CD4-positive, alpha-beta T cell treated with Interleukin-17A for 4 hours (primary cell): ENCODE data around the gene ENOX1.

Source experiments
- DNase-seq: peaks from one replicate; pipeline ENCODE4 v3.0.0-alpha.2; 2020; ENCODE audit warnings: mixed read lengths

The ENOX1 gene

GRCh38 chr13:43301346-43301969 lies 485.3 kb downstream of the ENOX1 start:
- DNase-seq = no peak

- no peak for DNase-seq
These were observed 485.9 kb downstream of the ENOX1 start for GRCh38 chr13:43300865-43301264.

GRCh38 chr13:43299374-43299773 lies 487.4 kb downstream of the ENOX1 start:
- DNase-seq = no peak

GRCh38 chr13:43298816-43299215 lies 488.0 kb downstream of the ENOX1 start:
- DNase-seq = no peak

DNA sequence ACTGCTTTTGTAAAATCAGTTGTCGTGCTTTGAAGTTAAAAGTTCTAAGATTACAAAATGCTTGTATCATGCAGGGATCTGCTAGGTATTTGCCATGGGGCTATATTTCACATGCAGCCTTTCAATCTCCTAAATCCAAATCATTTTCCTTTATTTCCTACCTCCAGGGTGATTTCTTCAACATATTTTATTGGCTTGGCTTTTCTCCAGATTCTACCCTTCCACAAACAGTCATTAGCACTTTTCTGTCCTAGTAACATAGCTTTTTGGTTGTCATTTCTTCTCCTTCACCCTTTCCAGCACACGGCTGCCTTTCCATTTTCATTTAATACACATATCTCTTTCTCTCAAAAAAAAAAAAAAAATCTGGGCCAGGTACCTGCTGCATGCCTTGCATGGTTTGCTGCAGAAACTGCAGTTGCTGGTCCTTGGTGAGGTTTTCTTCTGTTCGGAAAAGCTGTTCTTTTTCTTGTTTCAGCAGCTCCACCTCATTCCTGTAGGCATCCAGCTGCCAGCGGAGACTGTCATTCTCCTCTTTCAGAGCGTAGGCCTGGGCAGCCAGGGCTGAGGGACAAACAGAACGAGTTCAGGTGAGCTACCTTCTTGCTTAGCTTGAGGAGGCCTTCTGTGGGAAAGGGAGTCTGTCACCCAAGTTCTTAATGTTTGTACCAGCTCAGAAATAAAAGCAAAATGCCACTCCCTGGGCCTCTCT lies 488.6 kb downstream of the ENOX1 start:
- no peak for DNase-seq

GRCh38 chr13:43295825-43296564 lies 490.8 kb downstream of the ENOX1 start:
- no peak for DNase-seq

DNA sequence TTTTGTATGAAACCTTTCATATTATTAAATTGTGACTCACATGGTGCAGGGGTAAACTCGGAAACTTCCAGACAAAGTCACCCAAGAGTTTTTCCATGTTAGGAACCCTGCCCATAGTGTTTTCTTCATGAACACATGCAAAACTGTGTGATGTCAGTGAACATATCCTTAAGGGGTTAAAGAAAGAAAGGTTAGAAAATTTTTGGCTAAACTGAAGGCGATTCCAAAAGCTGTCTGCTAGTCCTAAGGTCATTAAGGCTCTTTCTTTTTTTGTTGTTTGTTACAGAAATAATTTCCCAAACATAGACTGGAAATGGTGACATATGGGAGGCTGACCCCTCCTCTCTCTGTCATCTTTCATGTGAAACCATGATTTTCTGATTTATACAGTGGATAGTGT lies 491.5 kb downstream of the ENOX1 start:
- no peak for DNase-seq

DNA sequence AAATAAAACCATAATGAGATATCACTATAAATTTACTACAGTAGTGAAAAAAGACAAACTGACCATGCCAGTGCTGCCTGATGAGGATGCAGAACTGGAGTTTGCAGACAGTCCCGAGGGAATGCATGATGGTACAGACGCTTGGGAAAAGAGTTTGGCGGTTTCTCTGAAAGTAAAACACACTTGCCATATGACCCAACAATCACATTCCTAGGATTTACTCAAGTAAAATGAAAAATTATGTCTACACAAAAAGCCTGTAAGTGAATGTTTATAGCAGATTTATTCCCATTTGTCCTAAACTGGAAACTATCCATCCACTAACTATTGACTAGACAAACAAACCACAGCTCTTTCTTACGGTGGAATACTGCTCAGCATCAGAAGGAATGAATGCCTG lies 492.4 kb downstream of the ENOX1 start:
- no peak for DNase-seq

DNA sequence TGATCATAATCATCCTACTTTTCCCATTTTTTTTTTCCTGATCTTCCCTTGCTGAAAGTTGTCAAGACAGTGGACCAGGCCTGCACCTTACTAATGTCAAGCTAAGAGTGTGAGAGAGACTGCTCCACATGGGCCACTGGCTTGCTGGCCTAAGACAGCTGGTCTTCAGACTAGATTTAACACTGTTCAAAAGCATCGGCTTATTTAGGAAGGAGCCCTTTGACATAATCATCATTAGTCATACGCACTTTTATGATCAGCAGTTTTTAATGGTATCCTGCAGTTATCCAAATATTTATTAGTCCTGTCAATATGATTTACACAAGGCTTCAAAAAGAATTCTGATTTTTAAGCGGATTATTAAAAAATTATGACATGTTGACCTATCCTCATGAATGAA lies 492.8 kb downstream of the ENOX1 start:
- no peak for DNase-seq

GRCh38 chr13:43293561-43293960 lies 493.2 kb downstream of the ENOX1 start:
- no peak for DNase-seq

DNA sequence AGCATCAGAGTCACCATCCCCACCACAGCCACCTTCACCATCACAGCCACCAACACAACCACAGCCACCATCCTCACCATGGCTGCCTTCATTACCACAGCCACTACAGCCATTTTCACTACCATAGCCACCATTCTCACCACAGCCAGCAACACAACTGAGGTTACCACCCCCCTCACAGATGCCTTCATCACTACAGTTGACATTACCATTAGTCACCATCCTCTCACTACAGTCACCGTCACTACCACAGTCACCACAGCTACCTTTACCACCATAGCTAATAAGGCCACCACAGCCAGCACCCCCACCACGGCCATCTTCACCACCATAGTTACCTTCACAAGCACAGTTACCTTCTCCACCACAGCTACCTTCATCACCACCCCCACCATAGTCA lies 493.8 kb downstream of the ENOX1 start:
- DNase-seq = no peak

DNA sequence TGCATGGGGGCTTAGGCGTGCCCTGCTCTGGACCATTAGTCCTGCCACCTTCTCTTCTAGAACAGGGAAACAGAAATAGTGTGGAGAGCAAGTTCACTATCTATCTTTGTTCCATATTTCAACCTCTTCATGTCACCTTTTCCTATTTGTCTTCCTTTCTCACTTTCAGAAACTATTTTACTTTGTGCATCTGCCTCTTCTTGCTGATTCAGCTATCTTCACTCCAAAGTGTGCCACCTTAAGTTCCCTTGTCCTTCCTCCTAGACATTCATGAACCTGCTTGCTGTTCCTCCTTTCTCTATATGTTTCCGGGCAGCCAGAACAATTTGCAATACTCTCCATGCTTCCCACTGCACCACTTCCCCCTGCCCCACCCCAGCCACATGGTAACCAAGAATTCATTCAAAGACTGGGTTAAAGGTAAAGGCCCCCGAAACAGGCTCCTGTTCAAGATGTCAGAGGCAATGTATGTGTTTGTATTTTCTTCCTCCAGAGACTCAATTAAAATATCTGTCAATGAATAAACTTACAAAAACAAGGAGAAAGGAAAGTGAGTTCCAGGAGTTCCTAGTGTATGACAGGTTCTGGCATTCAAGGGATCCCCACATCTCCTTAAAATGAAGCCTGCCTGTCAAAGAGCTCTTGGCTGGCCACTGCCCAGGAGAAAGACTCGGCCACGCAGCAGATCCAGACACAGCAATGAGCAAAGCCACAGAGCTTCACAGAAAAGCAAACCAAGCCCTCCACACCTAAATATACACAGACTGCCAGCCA lies 495.3 kb downstream of the ENOX1 start:
- no peak for DNase-seq

DNA sequence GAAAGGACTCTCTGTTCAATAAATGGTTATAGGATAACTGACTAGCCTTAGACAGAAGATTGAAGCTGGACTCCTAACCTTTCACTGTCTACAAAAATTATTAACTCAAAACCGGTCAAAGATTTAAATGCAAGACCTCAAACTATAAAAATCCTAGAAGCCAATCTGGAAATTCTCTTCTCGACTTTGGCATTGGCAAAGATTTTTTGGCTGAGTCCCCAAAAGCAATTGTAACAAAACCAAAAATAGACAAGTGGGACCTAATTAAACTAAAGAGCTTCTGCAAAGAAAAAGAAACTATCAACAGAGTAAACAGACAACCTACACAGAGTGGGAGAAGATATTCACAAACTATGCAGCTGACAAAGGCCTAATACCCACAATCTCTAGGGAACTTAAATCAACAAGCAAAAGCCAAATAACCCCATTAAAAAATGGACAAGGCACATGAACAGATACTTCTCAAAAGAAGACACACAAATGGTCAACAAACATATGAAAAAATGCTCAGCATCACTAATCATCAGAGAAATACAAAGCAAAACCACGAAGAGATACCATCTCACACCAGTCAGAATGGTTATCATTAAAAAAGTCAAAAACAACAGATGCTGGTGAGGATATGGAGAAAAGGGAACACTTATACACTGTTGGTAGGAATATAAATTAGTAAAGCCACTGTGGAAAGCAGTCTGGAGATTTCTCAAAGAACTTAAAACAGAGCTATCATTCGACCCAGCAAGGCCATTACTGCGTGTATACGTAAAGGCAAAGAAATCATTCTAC lies 497.1 kb downstream of the ENOX1 start:
- DNase-seq = no peak

- DNase-seq = no peak
These were observed 500.0 kb downstream of the ENOX1 start for GRCh38 chr13:43286751-43287150.

DNA sequence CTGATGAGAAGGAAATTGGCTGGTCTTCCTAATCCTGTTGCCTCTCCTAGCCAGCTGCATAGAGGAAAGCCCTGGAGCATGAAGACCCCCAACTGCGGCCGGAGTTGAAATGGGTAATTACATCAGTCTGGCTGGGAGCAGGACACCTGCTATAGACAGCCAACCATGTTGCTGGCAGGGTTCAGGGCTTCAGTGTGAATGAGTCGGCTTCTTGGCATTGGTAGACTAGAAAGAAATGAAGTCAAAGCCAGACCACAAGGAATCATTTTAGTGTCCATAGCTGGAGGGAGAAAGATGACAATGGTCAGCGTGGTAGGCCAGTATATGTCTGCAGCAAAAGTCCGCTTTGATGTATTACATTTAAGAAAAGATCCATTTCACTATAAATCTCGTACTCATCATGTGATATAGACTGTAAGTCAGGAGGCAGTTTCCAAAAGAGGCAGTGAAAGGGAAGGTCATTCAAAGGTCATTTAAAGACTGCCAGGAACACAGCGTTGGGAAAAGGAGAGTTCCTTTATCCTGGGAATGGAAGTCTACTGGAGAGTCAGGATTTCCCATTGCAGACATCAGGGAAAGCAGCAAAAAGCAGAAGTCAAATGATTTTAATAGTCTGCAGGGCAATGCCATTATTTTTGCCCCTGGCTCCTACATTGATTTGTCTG lies 500.7 kb downstream of the ENOX1 start:
- DNase-seq = no peak

DNA sequence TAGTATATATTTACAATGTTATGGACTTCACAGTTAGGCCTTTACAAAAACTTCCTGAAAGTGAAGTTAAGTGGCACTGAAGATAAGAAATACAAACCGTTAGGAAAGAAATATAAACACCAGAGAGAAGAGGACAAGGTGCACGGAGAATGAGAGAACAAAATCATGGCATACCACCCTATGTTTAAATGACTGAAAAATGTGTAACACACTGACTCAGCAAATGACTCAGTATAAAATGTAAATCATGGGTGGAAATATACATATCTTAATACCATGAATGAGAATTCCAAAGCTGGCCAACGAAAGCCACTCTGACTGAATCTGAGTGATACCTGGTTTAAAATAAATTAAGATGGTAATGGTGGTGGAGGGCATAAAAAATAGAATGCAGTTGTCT lies 502.6 kb downstream of the ENOX1 start:
- no peak for DNase-seq

DNA sequence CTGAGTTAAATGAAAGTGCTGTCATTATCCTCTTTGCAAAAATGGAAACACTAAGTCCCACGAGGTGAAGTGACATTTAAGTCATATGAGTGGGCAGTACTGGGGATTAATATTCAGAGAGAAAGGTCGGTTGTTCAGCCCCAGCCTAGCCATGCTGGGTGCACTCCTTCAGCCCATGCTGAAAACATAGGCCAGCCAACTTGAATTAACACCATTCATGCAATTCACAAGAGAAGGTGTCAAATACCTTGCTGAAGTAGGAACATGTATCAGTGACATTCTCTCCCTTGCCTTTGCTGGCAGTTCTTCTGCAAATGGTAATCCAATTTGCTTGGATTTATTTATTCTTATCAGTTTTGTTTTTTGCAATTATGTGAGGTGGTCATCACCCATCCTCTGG lies 507.1 kb downstream of the ENOX1 start:
- DNase-seq = no peak

GRCh38 chr13:43278127-43278526 lies 508.6 kb downstream of the ENOX1 start:
- no peak for DNase-seq

- no peak for DNase-seq
These were observed 509.6 kb downstream of the ENOX1 start for GRCh38 chr13:43277142-43277541.

DNA sequence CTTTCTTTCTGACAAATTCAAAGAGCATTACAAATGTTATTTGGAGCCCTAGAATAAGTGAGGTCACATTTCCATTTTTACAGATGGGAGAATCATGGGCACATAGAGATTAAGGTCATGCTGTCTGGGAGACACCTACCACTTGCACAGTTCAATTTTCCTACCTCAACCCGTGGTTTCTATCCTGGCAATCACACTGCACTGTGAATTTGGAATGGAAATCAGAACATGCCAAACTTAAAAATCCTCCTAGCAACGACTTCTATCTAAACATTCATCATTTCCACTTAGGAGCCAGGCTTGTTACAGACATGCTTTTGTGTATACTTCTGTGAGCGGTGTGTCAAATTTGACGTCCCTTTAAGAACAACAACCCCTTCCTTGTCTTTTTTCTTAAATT lies 511.9 kb downstream of the ENOX1 start:
- DNase-seq = no peak

DNA sequence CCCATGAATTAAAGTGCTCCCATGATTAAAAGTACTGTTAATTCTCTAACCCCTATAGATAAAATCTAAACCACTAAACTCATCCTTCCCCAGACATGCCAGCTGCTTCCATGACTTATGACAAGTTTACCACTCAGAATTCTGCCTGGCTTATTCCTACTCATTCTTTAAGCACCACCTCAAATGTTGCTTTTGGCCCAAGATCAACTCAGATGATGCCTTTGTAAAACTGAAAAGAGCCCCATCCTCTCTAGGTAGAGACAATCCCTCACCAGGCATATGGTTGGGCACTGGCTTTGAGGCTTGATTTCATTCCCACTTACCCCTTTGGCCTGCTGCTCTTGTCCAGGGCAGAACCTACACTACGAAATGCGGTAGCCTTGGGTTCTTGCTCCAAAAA lies 513.4 kb downstream of the ENOX1 start:
- no peak for DNase-seq

GRCh38 chr13:43272851-43273250 lies 513.9 kb downstream of the ENOX1 start:
- no peak for DNase-seq
